ENCODE measurements around the gene FAM114A2.

DNA sequence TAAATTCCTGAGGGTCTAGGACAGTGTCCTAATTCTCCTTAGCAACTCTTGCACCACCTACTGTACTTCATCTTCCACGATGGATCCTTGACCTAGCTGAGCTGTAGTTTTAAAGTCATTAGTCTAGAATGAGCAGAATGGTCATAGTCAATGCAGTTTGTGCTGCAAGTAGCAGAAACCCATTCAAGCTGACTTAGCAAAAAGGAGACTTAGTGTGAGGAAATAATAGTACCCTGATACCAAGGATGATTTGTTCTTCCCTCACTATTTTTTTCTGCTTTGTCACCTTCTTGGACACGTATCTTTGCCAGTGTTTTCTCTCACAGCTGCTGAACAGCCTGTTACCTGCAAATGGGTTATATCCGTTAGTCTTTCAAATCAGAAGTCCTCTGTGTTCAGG is 5.4 kb upstream of the FAM114A2 start:
- no peak for TF ChIP-seq POLR2A (IDR thresholded peaks at IDR 0.05)
- TF ChIP-seq, protein P1, sequence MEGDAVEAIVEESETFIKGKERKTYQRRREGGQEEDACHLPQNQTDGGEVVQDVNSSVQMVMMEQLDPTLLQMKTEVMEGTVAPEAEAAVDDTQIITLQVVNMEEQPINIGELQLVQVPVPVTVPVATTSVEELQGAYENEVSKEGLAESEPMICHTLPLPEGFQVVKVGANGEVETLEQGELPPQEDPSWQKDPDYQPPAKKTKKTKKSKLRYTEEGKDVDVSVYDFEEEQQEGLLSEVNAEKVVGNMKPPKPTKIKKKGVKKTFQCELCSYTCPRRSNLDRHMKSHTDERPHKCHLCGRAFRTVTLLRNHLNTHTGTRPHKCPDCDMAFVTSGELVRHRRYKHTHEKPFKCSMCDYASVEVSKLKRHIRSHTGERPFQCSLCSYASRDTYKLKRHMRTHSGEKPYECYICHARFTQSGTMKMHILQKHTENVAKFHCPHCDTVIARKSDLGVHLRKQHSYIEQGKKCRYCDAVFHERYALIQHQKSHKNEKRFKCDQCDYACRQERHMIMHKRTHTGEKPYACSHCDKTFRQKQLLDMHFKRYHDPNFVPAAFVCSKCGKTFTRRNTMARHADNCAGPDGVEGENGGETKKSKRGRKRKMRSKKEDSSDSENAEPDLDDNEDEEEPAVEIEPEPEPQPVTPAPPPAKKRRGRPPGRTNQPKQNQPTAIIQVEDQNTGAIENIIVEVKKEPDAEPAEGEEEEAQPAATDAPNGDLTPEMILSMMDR (IDR thresholded peaks at IDR 0.05): no peak

Measured in suprapubic skin (tissue), 3 donors.